Measurements from ENCODE around the gene CD80.
A peak's percentile ranks its signal among the peaks of the same experiment; 100 is the strongest.

The CD80 gene

GRCh38 chr3:119547227-119547626 is 12.2 kb downstream of the CD80 start:
- DNase-seq (ENCODE audit: low read depth in 2 of 2), result no peak

- DNase-seq (ENCODE audit: low read depth in 2 of 2), result no peak
Measured at GRCh38 chr3:119543147-119543546, 16.3 kb downstream of the CD80 start.

GRCh38 chr3:119542168-119542767 is 17.1 kb downstream of the CD80 start:
- DNase-seq (ENCODE audit: low read depth in 2 of 2), result no peak

GRCh38 chr3:119541547-119541946 is 17.9 kb downstream of the CD80 start:
- no peak for DNase-seq (ENCODE audit: low read depth in 2 of 2)

DNA sequence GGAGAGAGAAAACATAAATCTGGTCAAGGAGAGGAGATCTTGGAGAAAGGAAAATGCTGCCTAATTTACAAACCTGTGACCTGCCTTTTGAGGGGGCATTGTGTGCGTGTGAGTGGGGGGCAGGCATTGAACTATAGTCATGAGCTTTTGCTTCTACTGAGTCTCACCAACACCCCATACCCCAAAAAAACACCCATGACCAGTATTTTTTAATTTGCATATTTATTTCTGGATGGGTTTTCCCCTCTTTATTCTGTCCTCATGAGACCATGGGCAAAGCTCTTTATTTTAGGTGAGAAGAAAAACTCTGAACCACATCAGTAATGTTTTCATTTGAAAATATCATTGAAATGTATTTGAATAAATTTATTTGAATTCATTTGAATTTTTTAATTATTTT is 20.6 kb downstream of the CD80 start:
- DNase-seq (ENCODE audit: low read depth in 2 of 2), result no peak

DNA sequence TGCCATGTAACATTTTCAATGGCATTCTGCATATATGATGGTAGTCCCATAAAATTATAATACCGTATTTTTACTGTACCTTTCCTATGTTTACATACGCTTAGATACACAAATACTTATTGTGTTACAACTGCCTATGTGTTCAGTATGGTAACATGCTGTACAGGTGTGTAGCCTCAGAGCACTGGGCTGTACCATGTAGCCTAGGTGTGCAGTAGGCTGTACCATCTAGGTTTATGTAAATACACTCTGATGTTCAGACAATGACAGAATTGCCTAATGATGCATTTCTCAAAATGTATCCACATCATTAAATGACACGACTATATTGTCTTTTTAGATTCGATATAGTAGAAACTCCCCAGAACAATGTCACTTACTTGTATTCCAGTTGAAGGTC is 22.7 kb downstream of the CD80 start:
- DNase-seq (ENCODE audit: low read depth in 2 of 2), result no peak

DNA sequence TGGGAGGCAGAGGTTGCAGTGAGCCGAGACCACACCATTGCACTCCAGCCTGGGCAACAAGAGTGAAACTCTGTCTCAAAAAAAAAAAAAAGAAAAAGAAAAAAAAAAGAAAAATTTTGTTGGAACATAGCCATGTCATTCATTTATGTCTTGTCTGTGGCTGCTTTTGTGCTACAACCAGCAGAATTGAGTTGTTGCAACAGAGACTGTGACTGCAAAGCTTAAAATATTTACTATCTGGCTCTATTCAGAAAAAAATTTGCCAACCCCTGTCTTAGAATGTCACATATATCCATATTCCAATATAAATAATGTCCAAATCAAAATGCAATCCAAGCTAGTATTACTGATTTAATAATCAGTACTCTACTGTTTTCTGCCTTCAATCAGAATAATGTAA is 25.1 kb downstream of the CD80 start:
- no peak for DNase-seq (ENCODE audit: low read depth in 2 of 2)

- no peak for DNase-seq (ENCODE audit: low read depth in 2 of 2)
Measured at GRCh38 chr3:119531151-119531550, 28.3 kb downstream of the CD80 start.

DNA sequence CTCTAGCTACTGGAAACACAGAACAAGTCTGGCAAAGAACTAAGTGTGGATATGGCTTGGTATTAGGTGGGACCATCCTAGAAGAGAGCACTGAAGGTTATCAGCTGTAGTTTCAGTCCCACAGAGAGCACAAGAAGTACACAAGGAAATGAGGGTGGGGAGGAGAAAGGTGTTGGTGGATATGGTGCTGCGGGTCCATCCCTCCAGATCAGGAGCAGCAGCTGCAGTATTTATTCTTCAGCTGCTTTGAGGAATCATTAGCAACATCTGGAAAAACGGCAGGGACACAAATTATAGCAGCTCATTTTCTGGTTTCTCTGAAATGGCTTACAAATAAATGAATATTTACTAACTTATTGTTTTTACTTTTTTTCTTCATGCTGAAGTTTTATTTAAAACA is 29.0 kb downstream of the CD80 start:
- DNase-seq (ENCODE audit: low read depth in 2 of 2), result no peak

GRCh38 chr3:119529883-119530282 is 29.5 kb downstream of the CD80 start:
- DNase-seq (ENCODE audit: low read depth in 2 of 2), result peak; percentile 54 to 56

- DNase-seq (ENCODE audit: low read depth in 2 of 2), result no peak
Measured at GRCh38 chr3:119527714-119528113, 31.7 kb downstream of the CD80 start.

DNA sequence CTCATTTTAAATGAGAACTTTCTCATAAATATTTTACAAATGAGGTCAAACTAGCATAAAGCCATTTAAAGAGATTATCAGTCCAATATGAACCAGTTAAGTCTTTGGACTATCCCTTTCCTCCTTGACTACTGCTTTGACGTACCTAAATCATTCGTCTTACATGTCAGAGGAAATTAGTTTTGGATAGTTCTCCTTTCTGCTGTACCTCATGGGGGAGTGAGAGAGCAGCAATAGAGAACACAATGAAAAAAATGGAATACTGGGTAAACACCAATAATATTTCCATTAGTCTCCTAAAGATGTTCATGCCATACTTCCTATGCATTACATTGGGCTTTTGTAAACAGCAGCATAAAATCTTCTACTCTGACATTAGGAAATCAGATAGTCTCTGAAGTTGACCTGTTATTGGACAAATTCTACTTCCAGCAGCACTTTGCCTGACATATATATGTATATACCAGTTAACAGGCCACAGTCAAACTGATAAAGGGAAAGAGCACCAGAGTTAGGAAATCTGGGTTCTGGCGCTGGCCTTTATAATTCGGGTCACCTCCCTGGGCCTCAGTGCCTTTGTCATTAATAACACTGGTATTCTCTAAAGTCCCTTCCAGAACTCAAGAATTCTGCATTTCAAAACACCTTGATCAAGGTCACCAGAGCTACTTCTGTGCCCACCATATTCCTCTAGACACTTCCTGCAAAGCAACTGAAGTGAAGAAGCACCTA is 34.3 kb downstream of the CD80 start:
- DNase-seq (ENCODE audit: low read depth in 2 of 2), result no peak

DNA sequence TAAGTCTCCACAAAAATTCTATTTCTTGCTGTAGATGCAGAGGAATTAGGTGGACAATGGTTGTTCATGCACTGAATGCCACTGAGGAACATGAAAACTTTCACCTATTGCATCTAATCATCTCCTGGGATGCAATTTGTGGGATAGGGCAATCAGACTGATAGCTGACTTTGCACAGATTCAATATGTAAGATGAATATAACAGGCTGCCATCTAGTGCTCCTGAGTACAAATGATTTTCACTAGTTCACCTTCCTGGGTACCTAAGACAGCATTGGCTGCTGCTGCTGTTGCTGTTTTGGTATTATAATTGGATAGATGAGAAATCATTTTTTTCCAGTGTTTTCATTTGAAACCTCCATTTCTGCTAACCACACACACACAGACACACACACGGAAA is 41.4 kb downstream of the CD80 start:
- no peak for DNase-seq (ENCODE audit: low read depth in 2 of 2)

DNA sequence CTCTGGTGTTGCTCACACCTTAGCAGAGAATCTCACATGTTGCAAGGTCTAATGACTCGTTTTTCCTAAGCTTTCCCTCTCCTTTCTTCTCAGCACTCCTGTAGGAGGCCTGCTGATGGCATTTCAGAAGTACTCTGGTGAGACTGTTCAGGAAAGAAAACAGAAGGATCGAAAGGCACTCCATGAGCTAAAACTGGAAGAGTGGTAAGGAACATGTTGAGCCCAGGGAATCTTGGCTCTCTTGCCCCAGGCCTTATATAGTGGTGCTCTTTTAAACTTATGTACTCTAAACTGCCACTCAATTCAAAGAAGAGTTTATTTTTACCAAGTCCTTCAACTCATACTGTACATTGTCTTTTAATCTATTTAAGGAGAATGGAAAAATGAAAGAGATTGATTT is 42.3 kb downstream of the CD80 start:
- no peak for DNase-seq (ENCODE audit: low read depth in 2 of 2)

- no peak for DNase-seq (ENCODE audit: low read depth in 2 of 2)
Measured at GRCh38 chr3:119514637-119515036, 44.8 kb downstream of the CD80 start.

DNA sequence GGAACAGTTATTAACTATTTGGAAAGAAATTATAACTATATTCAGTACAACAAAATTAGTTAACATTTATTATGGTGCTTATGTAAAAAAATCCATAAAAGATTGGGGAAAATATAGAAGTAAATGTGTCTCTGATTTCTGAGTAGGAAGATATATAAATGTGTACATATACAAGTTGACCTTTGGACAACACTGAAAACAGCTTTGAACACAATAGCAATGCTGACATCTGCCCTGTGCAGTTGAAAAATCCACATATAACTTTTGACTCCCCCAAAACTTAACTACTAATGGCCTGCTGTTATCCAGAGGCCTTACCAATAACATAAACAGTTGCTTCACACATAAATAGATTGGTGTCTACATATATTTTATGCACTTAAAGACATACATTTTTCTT is 48.7 kb downstream of the CD80 start:
- no peak for DNase-seq (ENCODE audit: low read depth in 2 of 2)

DNA sequence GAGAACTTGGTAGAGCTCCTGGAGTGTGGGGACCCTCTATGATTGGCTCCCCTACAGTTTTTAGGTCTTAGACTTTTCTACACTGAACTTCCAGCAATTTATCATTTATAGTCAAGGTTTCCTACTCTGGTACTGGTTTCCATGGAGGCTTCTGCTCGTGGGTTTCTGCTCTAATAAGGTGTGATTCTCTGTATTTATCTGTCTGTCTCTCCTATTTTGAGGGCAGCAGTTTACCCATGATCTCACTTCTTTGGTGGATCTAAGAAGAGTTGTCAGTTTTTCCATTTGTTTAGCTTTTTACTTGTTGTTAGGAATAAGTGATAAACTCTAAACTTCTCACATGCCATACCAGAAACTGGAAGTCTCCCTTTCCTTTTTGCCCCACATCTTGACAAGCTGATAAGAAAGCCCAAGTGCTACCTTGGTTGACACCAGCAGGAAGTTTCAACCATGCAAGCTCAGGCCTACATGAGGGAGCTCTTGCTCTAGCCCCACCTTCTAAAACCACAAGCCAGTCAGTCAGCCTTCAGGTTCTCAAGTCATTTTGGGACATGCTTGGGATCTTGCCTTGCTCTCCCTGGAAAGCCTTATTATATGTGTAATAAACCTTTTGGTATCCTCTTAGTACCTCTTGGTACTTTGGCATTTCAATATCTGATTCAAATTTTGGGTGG is 51.1 kb downstream of the CD80 start:
- DNase-seq (ENCODE audit: low read depth in 2 of 2), result no peak

- no peak for DNase-seq (ENCODE audit: low read depth in 2 of 2)
Measured at GRCh38 chr3:119507404-119507803, 52.0 kb downstream of the CD80 start.

GRCh38 chr3:119506631-119507030 is 52.8 kb downstream of the CD80 start:
- no peak for DNase-seq (ENCODE audit: low read depth in 2 of 2)

- DNase-seq (ENCODE audit: low read depth in 2 of 2), result no peak
Measured at GRCh38 chr3:119500901-119501300, 58.5 kb downstream of the CD80 start.

GRCh38 chr3:119500265-119500664 is 59.1 kb downstream of the CD80 start:
- DNase-seq (ENCODE audit: low read depth in 2 of 2), result no peak

GRCh38 chr3:119498186-119499011 is 61.0 kb downstream of the CD80 start, which contains the start of gene TIMMDC1:
Gene TIMMDC1 (plus strand): TSS chr3:119498547. CDS start chr3:119498734, 187 bp downstream.
- peak; percentile 89 for DNase-seq (ENCODE audit: low read depth in 2 of 2)
